Tibial artery (tissue), 4 donors: ENCODE results near the gene TSPAN18.
A peak's percentile ranks its signal among the peaks of the same experiment; 100 is the strongest.

Experiments used
- DNase-seq, 2 donors: peaks; one replicate each; pipeline ENCODE4 v3.0.0-alpha.2; 2019
- H3K27ac ChIP-seq, 2 donors: fragments of 200-600 bp; sonication (generic) in 1 of 2; 1 replicate in 1 of 2; 2 replicates in 1 of 2; pipeline ENCODE4 v1.5.1; 2018 to 2019; ENCODE audit warnings: mild to moderate bottlenecking in 1 of 2
- H3K27me3 ChIP-seq, 2 donors: fragments of 200-600 bp; sonication (generic) in 1 of 2; one replicate each; pipeline versions ENCODE4 v1.5.1 to v1.6.0; 2016 to 2019
- H3K36me3 ChIP-seq, 3 donors: fragments of 200-600 bp; sonication (generic) in 2 of 3; one replicate each; pipeline ENCODE4 v1.5.1; 2016 to 2019; ENCODE audit warnings: mild to moderate bottlenecking in 2 of 3
- H3K4me1 ChIP-seq, 4 donors: fragments of 200-600 bp; sonication (generic) in 2 of 4; 1 replicate in 3 of 4; 2 replicates in 1 of 4; pipeline ENCODE4 v1.5.1; 2016 to 2019
- H3K4me3 ChIP-seq, 2 donors: fragments of 200-600 bp; sonication (generic) in 1 of 2; 1 replicate in 1 of 2; 2 replicates in 1 of 2; pipeline ENCODE4 v1.5.1; 2018 to 2019; ENCODE audit warnings: mild to moderate bottlenecking in 2 of 2
- H3K9me3 ChIP-seq, 3 donors: fragments of 200-600 bp; sonication (generic) in 1 of 3; one replicate each; pipeline ENCODE4 v1.5.1; 2016 to 2019
- intact Hi-C: fragments of 100-400 bp; cut with DNase I; formaldehyde crosslinking; loops from one replicate; pipeline ENCODE4 v1.15.0; 2023; ENCODE audit warnings: low total_unique reads
- TF ChIP-seq, protein P1 (sequence below), 2 experiments: fragments of 200-600 bp in 1 of 2; fragments of 450-650 bp in 1 of 2; IDR thresholded peaks; one replicate each; pipeline ENCODE4 v1.5.1; 2017 to 2019; ENCODE audit warnings: antibody characterized with exemption in 2 of 2, mild to moderate bottlenecking in 1 of 2, moderate library complexity in 1 of 2

TSPAN18 gene

GRCh38 chr11:44778195-44779100 lies 51.7 kb downstream of the TSPAN18 start:
- H3K27ac ChIP-seq: no peak overlapping the region
- no peaks in the 10 kb centered on the region for H3K27me3 ChIP-seq
- TF ChIP-seq, protein P1, sequence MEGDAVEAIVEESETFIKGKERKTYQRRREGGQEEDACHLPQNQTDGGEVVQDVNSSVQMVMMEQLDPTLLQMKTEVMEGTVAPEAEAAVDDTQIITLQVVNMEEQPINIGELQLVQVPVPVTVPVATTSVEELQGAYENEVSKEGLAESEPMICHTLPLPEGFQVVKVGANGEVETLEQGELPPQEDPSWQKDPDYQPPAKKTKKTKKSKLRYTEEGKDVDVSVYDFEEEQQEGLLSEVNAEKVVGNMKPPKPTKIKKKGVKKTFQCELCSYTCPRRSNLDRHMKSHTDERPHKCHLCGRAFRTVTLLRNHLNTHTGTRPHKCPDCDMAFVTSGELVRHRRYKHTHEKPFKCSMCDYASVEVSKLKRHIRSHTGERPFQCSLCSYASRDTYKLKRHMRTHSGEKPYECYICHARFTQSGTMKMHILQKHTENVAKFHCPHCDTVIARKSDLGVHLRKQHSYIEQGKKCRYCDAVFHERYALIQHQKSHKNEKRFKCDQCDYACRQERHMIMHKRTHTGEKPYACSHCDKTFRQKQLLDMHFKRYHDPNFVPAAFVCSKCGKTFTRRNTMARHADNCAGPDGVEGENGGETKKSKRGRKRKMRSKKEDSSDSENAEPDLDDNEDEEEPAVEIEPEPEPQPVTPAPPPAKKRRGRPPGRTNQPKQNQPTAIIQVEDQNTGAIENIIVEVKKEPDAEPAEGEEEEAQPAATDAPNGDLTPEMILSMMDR (IDR thresholded peaks at IDR 0.05): no peak
- peak in 1 of 2 donors; percentile 23 for DNase-seq
- intact Hi-C loops: no loop called here
- H3K9me3 ChIP-seq: no peaks in the 10 kb centered on the region
- no peaks in the 10 kb centered on the region for H3K36me3 ChIP-seq
- no peak overlapping the region for H3K4me3 ChIP-seq
- H3K4me1 ChIP-seq: peaks cover 0 to 19% (median 11%) of the 10 kb centered on the region in 4 donors

- DNase-seq: peak in 1 of 2 donors; percentile 31
- no peaks in the 10 kb centered on the region for H3K9me3 ChIP-seq
- TF ChIP-seq, protein P1 (IDR thresholded peaks at IDR 0.05): no peak
- no peaks in the 10 kb centered on the region for H3K36me3 ChIP-seq
- peaks cover 0 to 19% (median 6%) of the 10 kb centered on the region in 4 donors for H3K4me1 ChIP-seq
- intact Hi-C loops: loop anchor here (5.0 kb wide), 1 partner anchor 53 kb away; the partner anchor contains the start of gene TSPAN18
- H3K27ac ChIP-seq: no peak overlapping the region
- no peaks in the 10 kb centered on the region for H3K27me3 ChIP-seq
- H3K4me3 ChIP-seq: no peak overlapping the region
Observed at GRCh38 chr11:44779736-44780520, 53.2 kb downstream of the TSPAN18 start.

GRCh38 chr11:44780940-44781631 lies 54.3 kb downstream of the TSPAN18 start:
- no peaks in the 10 kb centered on the region for H3K27me3 ChIP-seq
- H3K4me3 ChIP-seq: no peak overlapping the region
- intact Hi-C loops: loop anchor here (5.0 kb wide), 1 partner anchor 54 kb away; the partner anchor contains the start of gene TSPAN18
- no peaks in the 10 kb centered on the region for H3K9me3 ChIP-seq
- no peaks in the 10 kb centered on the region for H3K36me3 ChIP-seq
- peaks cover 0 to 19% (median 6%) of the 10 kb centered on the region in 4 donors for H3K4me1 ChIP-seq
- no peak overlapping the region for H3K27ac ChIP-seq
- TF ChIP-seq, protein P1 (IDR thresholded peaks at IDR 0.05): no peak
- DNase-seq: peak; percentile 40 to 59

GRCh38 chr11:44781655-44782054 lies 54.9 kb downstream of the TSPAN18 start:
- Histone ChIP-seq H3K27me3 (no peaks in the 10 kb centered on the region), H3K4me1 (peaks cover 0 to 19% (median 6%) of the 10 kb centered on the region in 4 donors), H3K27ac (no peak overlapping the region), H3K9me3 (no peaks in the 10 kb centered on the region), H3K36me3 (no peaks in the 10 kb centered on the region), H3K4me3 (no peak overlapping the region)
- no peak for DNase-seq
- intact Hi-C loops: loop anchor here (5.0 kb wide), 1 partner anchor 54 kb away; the partner anchor contains the start of gene TSPAN18
- TF ChIP-seq, protein P1 (IDR thresholded peaks at IDR 0.05): no peak

DNA sequence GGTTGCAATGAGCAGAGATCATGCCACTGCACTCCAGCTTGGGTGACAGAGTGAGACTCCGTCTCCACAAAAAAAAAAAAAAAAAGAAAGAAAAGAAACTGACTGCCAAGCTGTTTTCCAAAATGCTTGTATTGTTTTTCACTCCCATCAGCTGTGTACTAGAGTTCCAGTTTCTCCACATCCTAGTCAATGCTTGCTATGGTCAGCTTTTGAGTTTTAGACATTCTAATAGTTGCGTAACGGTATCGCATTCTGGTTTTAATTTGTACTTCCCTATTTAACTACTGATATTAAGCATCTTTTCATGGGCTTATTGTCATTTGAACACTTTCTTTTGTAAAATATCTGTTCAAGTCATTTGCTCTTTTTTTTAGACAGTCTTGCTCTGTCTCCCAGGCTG lies 55.7 kb downstream of the TSPAN18 start:
- H3K4me3 ChIP-seq: no peak overlapping the region
- TF ChIP-seq, protein P1 (IDR thresholded peaks at IDR 0.05): no peak
- peaks cover 0 to 19% (median 6%) of the 10 kb centered on the region in 4 donors for H3K4me1 ChIP-seq
- DNase-seq: no peak
- no peaks in the 10 kb centered on the region for H3K36me3 ChIP-seq
- H3K27ac ChIP-seq: no peak overlapping the region
- intact Hi-C loops: loop anchor here (5.0 kb wide), 1 partner anchor 55 kb away; the partner anchor contains the start of gene TSPAN18
- no peaks in the 10 kb centered on the region for H3K9me3 ChIP-seq
- H3K27me3 ChIP-seq: no peaks in the 10 kb centered on the region
